Measurements from ENCODE around the gene ABCA7.

DNA sequence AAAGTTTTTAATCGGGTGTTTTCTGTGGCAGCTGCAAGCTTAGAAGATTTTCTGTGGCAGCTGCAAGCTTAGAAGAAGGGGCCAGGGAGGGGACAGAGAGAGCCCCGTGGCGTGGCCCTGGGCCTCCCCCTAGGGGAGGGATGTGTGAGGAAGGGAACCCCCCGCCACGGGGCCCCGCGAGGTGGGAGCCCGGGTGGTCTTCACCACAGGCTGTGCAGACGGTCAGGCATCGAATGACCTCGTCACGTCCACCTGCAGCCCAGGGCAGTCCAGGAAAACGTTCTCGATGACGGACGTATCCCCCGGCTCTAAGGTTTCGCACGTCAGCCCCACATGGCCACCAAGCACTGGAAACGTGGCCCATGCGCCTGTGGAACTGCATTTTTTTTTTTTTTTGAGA is 46.7 kb downstream of the ABCA7 start:
- TF ChIP-seq CTCF (IDR thresholded peaks at IDR 0.05; ENCODE audit: low read depth, low read length), result no peak
- TF ChIP-seq MAX (IDR thresholded peaks at IDR 0.05; ENCODE audit: low read depth, low read length), result no peak
- TF ChIP-seq POLR2A (IDR thresholded peaks at IDR 0.05; ENCODE audit: extremely low read depth, insufficient read length), result no peak
- no peak for TF ChIP-seq MYC (IDR thresholded peaks at IDR 0.05; ENCODE audit: low read depth, low read length)

All from NB4 (cell line).